GM18508 (cell line): Measurements from ENCODE around the gene PDE4D.

Experiments used
- ATAC-seq: cut with Tn5 transposase; IDR thresholded peaks from one replicate; pipeline ENCODE4 v1.9.1; 2021; ENCODE audit warnings: moderate number of reproducible peaks; ENCODE audit not compliant: insufficient read depth, unreplicated experiment

The PDE4D gene

DNA sequence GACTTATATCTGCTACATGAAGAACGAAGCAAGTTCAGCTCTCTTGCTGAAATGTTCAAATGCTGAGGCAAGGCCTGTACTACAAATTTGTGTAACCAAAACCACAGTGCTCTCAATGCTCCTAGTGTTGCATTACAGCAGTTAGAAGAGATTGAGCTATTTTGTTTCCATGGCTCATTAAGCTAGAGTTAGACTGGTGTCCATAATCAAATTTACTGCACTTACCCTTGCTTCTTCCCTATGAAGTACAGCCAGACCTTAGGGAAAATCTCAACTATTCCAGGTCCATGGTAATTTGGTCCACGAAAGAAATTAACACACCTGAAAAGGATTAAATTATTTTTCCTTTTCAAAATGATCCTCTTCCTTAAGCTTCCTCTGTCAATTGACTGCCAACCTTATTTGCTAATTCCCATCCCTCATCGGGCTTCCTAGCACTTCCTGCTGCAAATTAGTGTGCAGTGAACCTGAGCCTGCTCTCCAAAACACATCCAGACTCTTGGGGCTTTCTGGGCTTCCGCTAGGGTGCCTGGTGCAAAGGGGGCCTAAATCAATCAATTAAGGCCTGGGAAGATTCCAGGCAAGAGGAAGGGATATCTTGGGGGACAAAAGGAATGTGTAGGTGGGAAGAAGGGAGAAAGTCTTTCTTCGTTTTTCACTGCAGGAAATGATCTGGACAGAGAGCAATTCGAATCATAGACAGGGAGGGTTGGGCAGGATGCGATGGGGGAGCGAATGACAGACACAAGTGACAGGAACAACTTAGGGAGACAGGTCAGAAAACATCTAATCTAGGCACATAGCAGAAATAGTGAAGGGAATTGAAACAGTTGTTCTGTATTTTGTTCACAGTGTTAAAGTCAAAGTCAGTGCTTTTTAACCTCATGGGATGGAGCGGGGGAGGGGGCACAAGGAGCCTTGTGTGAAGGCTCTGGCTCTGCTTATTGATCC lies 768.2 kb downstream of the PDE4D start:
- ATAC-seq = no peak

DNA sequence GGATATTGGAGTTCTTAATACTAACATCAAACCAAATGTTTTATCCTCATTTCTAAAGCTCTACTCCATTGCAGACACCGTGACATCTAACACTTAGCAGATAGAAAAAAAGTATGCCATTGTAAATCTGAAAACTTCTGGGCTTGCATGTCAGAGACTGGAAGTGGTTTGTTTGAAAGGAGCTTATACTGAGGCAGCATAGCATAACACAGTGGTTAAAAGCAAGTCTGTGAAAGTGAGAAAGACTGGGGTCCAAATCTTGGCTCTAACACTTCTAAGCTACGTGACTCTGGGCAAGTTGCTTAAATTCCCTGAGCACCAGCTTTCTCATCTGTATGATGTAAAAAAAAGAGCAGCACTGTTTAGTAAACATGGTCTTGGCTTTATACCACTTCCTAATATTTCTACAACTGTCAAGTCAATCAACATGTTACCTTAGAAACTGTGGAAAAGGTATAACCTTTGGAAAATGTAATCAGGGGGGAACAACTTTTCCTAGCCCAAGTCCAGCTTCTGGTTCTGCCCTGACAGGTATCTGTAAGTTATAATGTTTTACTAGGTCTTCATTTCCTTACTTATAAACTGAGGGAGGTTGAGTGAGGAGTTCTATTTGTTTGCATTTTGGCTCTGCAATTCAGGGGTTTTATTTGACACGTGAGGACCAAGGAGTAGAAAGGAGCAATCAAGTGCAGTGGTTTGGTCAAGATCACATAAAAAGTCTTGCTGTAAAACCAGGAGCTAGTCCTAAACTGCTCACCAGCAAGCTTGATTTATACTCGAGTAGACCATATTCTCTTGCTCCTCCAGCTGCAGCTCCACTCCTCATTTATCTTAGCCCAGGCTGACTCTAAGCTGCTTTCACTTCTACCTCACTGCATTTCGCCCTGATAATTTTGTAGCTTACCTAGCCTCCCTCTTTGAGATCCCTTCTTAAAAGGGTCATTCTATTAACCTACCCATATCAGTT lies 769.6 kb downstream of the PDE4D start:
- ATAC-seq = no peak

DNA sequence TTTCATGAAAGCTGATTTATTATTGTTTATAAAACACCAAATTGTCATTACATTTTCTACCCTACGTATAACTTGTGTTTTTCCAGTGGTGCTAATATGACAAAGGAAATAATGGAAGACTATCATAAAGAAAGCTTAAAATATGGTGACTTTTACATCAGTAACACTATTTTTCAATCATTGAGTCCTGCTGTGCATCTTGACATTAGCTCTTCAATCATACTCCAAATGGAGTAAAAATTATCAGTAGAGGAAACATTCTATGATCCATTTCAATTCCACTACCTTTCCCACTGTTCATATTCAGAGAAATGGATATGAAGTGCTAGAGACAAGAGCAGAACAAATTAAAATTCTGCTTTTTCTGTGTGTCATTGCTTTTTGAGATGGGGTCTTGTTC lies 774.0 kb downstream of the PDE4D start:
- ATAC-seq = no peak

DNA sequence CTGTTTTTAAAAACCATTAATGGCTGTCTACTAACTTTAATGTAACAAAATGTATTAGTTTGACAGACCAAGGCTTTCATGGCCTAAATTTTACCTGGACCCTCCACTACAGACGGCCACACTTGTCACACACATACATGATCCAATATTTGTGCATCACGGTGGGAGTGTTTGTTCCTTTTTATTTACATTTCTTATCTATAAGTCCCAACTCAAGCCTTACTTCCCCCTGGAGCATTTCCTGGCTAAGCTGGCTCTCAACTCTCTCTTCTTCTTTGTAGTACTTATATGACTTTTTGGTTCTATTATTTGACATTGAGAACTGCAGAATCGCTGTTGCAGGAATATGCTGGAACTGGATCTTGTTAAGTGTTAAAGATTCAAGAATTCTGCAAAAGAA lies 776.2 kb downstream of the PDE4D start:
- no peak for ATAC-seq

DNA sequence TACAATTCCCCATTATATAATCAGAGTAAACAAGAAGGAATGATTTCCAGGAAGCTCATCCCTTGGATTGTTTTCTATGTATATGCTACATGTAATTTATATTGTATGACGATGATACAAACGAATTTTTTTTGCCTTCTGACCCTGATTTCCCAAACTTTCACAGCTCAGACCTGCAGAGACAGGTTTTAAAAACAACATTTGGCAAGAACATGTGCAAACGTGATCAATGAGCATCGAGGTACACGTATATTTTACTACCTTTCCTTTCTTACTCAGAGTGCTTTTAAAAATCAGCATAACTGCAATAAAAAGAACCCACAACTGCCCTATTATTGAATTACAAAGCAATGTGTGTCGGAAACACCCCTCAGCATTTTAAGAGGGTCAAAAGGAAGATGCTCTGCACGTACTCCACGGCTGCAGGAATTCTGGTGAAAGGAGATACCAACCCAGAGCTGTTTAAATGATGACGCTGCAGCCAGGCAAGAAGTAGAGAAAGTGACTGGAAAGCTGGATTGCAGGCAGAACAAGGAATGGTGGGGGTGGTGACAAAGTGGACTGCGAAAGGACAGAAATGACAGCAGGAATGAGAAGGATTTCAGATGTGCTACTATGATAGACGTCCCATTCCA lies 777.2 kb downstream of the PDE4D start:
- no peak for ATAC-seq

DNA sequence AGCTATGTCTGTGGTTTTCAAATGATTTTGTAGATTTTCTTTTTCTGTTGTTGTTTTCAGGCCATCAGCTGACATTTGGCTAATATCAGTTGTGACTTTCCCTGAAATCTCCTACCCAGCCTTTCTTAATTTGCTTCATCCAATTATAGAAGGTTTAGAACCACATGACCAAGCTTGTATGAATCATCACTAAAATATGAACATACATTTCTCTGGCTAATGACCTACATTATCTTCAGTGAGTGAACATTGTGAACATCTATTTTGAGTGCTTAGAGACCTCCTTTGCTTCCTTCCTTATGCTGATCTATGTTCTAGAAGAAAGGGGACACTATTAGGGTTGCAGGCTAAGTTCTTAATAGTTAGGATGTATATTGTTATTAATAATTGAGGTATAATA lies 778.2 kb downstream of the PDE4D start:
- no peak for ATAC-seq

DNA sequence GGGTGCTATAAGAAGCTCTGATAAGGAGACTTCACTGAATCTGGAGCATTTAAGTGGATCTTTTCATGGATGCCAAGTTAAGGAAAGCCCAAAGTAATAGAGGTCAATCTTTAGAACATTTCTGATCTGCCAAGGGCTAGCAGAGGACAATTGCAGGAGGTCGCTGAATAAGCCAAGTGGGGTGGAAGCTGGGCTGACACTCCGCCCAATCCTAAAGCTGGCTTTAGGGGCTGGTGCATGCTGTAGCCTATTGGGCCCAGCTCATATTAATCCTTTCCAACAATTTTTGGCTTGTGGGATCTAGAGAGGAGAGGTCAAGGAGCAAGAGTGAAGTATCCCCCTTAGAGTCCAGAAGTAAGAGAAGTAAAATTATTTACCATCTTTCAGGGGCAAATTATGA lies 784.1 kb downstream of the PDE4D start:
- ATAC-seq = no peak

DNA sequence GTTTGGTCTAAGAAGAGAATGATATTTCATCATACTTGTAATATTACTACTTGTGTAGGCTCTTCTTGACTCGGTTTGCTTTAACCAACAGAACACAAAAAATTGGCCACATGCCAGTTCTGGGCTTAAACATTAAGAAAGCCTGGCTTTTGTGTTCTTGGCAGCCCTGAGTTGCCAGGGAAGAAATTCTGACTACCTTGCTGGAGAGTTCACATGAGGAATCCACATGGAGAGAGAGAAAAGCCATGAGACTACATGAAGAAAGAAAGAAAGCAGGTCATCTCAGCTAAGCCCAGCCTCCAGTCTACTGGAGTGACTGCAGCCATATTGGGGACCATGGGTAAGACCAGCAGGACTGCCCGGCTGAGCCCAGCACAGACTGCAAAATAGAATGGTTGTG lies 785.8 kb downstream of the PDE4D start:
- no peak for ATAC-seq

DNA sequence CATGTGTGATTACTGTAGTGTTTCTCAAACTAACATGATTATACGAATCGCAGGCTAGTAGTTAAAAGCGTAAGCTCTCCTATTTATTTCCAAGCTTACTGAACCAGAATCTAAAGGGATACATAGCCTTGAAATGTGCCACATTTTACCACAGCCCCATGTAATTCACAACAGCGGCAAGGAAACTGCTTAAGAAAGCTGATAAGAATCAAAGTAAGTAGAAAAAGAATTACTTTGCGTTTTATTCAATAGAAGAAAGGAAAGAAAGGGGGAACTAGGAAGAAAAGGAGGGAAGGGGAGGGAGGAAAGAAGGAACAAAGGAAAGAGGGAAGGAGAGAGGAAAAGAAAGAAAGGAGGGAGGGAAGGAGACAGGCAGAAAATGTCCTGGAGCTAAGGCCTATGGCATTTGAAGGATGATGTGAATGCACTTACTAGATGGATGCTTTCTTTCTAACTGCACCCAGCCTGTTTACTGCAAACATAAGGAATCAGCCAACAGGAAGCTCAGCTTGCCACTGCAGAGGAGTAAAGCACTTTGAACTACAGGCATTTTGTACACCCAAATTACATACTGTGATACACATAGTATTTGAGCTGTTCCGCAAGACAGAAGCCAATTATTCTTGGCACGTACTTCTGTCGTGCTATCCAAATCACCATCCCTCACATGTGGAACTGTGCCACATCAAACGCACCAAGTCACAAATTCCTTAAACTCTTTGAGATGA lies 789.0 kb downstream of the PDE4D start:
- no peak for ATAC-seq

DNA sequence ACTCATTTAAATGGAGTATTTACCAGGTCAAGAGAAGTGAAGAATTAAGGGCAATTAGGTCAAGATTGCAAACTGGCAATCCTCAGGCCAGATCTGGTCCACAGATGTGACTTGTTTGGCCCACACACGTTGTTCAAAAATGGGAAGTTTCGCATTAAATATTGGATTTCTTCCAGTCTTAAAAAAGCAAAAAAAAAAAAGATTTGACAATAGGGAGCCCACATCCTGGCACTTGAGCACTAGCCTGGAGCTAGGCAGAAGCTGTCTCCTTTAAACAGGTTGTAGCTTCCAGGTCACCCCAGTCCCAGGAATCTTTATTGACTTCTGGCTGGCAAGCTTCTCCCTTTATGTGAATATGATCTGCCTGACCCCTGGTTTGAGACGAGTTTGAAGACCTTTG lies 790.2 kb downstream of the PDE4D start:
- ATAC-seq = no peak

DNA sequence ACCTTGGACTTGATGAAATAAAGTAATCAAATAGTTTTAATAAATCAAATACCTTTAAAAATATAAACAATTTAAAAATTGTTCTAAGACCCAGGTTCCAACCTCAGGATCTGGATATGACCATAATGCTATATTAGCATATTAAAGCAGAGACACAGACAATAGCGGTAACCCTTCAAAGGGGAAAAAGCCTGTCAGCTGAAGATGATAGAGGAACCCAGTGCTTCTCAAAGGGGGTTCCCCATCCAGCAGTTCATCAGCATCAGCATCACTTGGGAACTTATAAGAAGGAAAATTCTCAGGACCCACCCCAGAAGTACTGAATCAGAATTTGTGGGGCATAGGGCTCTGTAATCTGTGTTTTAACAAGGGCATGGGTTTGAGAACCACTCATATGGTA lies 791.1 kb downstream of the PDE4D start:
- ATAC-seq = no peak

DNA sequence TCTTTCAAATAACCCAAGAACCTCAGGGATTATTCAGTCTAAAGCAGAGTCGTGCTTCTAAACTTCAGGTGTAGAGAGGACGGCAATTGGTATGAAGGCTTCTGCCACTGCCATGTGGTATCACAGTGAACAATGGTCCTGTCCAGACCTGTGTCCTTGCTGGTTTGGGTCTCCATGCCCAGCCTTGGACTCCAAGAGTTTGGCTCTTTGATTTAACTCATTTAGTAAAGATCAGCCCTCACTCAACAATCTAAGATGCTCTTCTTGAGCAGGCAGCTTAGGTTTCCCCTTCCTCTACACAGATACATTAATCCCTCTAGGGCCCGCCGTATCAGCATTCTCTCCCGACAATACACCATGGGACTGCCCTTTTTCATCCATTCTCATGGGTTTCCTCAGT lies 792.7 kb downstream of the PDE4D start:
- no peak for ATAC-seq

DNA sequence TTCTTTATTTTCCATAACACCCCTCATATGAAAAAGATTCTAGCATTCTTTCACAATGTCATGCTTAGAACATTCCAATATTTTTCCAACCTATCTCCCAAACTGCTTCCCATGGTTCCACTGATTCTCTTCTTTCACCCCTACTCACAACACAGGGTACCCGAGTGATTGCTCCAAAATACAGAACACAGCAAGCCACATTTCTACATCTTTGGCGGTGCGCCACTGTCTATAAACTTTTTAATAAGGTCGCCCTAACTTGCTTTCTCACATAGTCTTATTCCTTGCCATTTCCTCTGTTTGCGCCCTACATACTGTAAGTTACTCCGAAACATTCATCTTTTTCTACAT lies 793.6 kb downstream of the PDE4D start:
- ATAC-seq = no peak

DNA sequence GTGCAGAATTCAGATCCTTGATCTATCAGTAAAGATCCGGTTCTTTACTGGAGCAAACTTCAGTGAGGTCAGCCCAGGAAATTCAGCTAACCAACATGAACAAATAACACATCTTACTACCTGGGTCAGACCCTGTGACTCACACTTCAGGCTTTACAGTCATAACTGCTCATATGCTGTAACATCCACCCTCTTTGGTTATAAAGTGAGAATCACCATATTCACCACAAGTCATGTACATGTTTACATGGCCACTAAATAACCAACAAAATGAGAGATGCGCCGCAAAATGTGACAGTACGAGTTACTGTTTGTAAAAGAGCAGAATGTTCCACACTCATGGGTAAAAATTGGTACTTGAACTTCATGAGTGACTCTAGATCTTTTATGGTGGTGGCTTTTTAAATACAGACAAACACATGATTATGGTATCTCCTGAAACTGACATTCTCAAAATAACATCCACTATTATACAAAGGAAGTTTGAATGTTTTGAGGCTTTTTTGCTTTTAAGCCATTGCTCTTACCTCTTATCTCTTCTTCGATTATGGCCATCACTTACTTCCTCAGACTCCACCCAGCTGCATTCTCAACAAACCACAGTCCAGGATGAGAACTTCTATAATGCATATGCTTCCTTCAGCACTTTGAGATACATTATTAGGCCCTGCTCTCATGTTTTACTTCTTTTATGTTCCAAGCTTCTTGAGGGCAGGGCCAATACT lies 794.1 kb downstream of the PDE4D start:
- ATAC-seq = no peak

DNA sequence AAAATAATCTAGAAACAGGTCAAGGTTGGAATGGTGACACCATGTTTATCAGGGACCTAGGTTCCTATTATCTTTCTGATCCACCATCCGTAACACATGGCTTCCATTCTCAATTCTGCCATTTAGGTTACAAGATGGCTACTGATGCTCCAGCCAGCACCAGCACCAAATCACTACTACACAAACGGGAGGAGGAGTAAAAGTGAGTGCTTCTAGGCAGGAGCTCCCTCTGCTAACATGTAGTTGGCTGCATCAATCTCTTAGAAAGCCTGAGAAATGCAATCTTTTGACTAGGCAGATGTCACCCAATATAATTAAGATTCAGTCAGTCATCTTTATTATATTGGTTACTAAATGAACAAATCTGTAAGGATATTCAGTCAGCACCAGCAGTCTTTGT lies 794.8 kb downstream of the PDE4D start:
- ATAC-seq = no peak

DNA sequence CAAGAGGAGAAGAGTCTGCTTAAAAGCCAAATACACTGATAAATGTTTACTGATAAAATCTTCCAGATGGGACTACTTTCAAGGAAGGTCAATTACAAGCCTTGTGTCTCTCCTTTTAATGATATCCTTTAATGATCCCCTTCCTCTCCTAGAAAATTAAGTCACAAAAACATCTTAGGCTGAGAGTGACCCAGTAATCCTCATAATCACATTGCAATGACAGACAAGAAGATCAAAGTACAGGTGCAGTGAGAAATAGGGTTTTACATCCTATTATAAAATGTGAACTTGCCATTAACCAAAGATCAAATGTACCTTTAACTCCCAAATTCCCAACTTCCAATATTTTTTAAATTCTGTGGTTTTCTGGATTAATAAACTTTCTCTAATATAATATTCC lies 795.8 kb downstream of the PDE4D start:
- no peak for ATAC-seq

DNA sequence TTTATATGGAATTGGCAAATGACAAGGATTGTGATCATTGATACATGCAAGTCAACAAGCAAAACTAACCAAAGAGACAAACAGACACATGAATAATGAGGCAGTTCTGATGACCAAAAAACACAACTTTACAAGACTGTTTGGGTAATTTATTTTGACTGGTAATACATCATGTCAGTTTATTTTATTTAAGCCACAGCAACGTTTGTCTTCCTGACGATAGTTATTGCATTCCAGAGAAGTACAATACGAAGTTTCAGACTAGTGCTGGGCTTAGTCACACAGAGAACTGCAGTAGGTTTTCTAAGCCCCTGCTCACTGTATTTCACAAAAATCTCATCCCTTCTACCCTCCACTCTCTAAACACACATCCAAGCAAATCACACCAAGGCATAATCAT lies 796.4 kb downstream of the PDE4D start:
- ATAC-seq = no peak

DNA sequence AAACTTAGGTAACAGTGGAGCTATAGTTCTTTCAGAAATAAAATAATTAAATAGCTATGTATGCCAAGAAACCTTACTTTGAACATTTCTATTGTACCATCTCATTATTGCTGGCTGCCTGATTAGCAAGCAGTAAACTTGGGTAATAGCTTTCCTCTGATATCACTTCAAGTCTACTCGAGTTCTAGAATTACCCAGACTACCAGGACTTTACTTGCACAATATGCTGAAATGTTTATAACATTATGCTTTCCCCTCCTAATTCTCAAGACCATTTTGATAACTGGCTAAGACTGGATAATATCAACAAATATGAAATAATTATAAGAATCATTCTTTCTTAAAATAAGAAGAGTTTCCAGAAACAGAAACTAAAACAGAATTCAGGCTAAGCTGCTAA lies 798.0 kb downstream of the PDE4D start:
- no peak for ATAC-seq

DNA sequence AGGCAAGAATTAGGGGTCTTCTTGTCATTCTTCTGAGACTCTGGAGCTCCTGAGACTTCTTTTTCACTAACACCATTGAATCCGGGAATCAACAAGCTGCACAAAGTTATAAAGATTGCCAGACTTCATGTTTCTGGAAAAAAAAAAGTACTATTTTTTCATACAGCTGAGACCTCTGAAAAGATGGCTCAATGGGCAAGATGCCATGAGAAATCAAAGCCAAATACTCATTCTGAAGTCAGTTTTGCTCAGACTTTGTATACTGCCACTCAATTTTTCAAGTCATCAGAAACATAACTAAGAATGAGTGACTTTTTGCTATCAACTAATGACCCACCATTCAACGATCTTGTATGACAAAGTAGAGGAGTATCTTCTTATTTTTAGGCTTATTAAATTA lies 798.7 kb downstream of the PDE4D start:
- ATAC-seq = no peak

DNA sequence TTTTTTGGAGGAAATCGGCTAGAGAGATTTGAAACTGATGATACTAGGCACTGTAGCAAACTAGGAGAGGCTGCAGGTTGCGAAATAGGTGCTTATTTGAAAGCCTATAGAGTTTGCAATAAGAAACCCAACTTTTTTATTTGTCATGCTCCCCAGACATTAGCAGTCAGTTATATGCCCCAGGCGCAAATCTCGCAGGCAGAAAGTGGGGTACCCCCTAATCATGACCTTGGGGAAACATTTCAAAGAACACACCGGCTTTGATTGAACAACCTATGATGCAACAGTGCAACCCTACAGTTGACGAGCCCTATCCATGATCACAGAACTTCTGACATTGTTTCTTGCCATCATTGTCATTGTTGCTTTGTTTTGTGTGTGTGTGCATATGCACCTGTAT lies 800.2 kb downstream of the PDE4D start:
- ATAC-seq = no peak
